GM12873 (cell line): ENCODE measurements around the gene ZDHHC19.

ENCODE experiments used
- TF ChIP-seq, protein P1 (sequence below): IDR thresholded peaks from 2 replicates; pipeline ENCODE4 v1.5.1; 2012; ENCODE audit warnings: low read depth, mild to moderate bottlenecking, moderate library complexity, low read length, control low read depth; ENCODE audit not compliant: insufficient read depth; ENCODE audit errors: missing control alignments

Gene ZDHHC19

DNA sequence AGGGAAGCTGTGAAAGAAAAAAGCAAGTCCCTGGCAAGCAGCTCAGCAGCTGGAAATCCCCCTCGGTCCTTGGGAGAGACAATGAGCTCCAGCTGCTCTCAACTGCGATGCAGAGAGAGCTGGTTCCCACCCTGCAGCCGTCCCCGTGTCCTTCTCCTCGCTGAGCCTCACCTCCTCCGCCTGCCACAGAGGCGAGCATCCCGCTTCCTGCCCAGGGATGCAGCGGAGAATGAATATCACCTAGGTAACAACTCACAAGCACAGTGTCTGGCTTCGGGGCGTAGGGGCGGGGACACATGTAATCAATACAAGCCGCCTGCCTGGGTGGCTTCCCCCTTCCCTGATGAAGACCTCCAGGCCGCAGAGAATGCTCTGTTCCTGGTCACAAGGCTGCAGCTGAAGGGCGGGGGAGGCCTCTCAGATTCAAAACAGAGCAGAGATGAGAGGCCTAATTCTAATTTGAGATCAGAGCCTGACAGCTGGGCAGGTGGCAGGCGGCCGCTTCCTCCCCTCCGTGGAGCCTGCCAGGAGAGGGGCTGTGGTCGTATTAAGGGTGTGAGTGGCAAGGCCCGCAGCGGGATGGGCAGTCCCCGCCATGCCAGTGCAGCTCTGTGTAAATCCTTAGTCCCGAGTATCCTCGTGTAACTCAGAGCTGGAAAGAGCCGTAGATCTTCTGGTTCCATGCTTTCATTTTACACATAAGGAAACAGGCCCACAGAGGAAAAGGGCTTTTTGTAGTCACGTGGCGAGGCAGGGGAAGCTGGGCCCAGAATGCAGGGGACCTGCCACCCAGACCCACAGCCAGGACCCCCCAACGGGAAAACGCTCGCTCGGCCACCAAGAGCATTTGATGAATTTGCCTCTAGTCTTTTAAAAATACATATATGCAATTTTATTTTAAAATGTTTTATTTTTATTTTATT, 24.3 kb downstream of the ZDHHC19 start:
- TF ChIP-seq, protein P1, sequence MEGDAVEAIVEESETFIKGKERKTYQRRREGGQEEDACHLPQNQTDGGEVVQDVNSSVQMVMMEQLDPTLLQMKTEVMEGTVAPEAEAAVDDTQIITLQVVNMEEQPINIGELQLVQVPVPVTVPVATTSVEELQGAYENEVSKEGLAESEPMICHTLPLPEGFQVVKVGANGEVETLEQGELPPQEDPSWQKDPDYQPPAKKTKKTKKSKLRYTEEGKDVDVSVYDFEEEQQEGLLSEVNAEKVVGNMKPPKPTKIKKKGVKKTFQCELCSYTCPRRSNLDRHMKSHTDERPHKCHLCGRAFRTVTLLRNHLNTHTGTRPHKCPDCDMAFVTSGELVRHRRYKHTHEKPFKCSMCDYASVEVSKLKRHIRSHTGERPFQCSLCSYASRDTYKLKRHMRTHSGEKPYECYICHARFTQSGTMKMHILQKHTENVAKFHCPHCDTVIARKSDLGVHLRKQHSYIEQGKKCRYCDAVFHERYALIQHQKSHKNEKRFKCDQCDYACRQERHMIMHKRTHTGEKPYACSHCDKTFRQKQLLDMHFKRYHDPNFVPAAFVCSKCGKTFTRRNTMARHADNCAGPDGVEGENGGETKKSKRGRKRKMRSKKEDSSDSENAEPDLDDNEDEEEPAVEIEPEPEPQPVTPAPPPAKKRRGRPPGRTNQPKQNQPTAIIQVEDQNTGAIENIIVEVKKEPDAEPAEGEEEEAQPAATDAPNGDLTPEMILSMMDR: no peak

DNA sequence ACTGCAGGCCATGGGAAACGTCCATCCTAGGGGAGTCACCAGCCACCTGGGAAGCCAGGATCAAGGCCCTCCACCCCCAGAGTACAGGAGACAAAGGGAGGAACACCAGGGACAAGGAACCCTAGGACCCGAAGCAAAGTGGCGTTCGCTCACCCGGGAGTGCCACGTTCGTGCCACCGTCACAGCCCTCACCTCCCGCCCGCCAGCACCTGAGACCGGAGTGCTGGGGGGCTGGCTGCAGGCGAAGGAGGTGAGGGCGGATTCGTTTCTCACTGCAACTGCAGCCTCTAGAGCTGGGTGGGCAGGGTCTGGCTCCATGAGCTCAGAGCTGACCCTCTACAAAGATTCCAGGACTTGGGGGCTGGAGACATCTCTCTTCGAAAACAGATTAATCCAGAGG, 26.3 kb downstream of the ZDHHC19 start:
- TF ChIP-seq, protein P1: no peak

DNA sequence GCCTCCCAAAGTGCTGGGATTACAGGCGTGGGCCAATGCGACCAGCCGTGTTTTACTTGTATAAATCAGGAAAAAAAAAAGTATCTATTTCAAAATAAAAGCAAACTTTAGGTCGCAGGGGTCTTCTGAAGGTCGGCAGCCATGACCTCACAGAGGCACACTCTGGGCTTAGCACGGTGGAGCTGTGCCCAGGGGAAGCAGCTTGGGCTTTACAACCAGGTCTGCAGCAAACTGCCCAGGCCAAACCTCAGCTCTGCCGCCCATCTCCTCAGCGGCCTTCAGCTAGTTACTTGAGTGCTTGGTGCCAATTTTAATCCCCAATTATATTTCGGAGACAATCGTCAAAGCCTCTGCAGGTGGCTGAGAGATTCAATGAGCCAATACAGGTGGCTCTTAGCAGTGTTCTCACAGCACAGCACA, 30.1 kb downstream of the ZDHHC19 start:
- TF ChIP-seq, protein P1: no peak

DNA sequence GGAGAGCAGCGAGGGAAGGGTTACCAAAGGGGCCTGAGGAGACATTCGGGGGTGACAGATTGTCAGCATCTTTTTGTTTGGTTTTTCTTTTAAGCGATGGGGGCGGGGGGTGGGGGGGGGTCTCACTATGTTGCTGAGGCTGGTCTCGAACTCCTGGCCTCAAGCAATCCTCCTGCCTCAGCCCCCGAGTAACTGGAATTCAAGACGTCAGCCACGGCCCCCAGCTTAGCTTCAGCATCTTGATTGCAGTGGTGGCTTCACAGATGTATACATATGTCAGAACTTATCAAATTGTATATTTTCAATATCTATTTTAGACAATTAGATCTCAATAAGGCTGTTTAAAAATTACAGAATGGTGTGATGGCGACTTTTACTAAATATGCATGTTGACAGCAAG, 30.9 kb downstream of the ZDHHC19 start:
- TF ChIP-seq, protein P1: no peak

DNA sequence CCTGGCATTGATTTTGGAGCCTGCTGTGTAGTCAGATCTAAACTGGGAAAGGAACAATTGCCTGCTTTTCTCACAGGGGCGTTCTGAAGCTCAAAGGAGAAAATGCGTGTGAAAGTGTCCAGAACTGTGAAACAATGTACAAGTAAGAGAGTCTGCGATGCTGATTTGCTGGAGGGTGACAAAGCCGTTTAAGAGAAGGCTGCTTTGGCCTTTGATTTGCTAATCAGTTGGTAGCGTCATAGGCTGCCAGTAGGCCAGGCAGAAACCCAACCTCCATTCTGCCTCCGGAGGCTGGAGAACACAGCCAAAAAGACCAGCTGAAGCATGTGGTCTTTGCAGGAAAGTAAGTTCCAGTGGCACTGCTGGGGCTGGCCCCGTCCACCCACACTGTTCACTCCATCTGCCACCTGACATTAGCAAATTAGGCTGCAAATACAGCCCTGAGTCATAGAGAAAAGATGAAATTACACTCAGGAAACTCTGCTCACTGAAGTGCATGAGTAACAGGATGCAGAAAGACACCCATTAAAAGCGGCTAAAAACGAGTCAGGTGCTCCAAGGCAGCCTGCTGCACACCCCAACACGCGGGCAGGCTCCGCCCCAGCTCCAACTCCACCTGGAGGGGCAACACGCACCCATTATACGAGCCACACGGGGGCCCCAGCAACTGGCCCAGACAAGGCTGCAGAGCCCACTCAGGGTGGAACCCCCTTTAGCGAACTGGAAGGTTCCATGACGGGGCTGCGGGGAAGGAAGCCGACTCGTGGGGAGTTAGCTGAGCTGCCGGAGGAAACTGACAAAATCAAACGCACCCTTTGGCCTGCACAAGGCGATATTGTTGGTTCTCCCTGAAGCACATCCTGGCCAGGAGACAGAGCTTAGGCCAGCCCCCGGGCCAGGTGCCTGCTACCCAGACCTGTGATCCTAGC, 31.6 kb downstream of the ZDHHC19 start:
- TF ChIP-seq, protein P1: peak; percentile 46

DNA sequence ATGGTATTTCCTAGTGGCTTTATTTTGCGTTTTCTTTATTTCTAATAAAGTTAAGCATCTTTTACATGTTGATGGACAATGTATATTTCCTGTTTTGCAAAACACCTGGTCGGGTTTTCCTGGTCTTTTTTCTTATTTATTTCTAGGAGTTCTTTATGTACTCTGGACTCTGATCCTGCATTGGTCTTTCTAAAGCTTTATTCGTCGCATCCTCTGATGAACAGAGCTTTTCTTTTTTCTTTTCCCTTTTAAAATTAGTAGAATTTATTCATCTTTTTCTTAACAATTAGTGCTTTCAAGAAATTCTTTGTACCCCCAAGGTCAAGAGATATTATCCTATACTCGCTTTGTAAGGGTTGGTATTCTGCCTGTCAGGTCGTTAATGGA, 32.2 kb downstream of the ZDHHC19 start:
- TF ChIP-seq, protein P1: no peak

DNA sequence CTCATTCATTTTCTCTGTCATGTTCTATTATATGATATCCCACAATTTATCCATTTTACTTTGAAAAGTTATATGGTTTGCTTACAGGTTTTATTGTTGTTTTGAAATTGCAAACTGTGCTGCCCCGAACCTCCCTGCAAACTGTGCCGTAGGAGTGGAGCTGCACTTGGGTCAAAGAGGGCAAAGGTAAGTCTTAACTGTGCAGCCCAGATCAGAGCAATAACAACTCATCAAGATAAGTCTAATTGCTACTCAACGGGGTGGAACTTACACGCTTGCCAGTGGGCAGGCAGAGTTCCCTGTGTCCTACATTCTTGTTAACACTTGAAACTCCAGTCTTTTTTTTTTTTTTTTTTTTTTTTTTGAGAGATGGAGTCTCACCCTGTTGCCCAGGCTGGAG, 33.2 kb downstream of the ZDHHC19 start:
- TF ChIP-seq, protein P1: no peak
